Measurements from ENCODE around the gene NR3C2. TPM values are rescaled to one million over a fixed set of nuclear protein-coding genes. Genes with fewer than 3 reads are reported as not detected.

Gene NR3C2
- total RNA-seq, 1 experiment from 2014 or later = 0.16 TPM

DNA sequence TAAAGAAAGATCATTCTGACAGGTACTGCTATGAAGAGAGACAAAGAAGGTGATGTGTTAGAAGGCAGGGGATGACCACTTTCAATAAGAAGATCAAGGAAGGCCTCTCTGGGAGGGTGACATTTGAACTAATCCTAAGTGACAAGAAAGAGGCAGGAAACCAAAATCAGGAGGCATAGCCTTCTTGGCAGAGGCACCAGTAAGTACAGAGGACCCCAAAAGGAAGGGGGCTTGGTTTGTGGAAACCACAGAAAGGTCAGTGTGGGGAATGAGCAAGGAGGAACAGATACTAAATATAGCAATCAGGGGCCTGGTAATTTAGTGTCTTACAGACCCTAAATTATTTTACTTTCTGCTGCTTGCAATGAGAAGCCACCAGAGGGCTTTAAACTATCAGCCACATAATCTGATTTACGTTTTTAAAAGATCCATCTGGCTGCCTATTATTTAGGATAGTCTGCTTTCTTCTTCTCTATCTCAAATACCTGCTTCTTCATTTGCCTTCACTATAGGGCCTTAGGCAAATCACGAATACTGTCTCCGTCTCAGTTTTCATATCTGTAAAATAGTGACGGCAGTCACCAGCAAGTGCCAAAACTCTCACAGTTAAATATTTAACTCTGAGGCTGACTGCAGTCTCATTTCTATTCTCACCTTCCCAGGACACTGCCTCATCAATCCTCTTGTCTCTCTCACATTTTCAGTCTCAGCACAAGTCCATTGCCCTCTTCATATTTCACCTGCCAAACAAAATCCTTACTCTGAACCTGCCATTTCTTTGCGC is 16.7 kb downstream of the NR3C2 start:
- intact Hi-C loops (cut with micrococcal nuclease; ENCODE audit: unreplicated experiment) = no loop called here
- DNase-seq = no peak
- H3K4me3 Mint-ChIP-seq (ENCODE audit: unreplicated experiment) = no peak overlapping the region
- no peaks in the 10 kb centered on the region for H3K9me3 Mint-ChIP-seq (ENCODE audit: unreplicated experiment)
- peaks cover 10% of the 10 kb centered on the region for H3K27me3 Mint-ChIP-seq (ENCODE audit: insufficient read depth, unreplicated experiment)
- TF ChIP-seq, protein P1, sequence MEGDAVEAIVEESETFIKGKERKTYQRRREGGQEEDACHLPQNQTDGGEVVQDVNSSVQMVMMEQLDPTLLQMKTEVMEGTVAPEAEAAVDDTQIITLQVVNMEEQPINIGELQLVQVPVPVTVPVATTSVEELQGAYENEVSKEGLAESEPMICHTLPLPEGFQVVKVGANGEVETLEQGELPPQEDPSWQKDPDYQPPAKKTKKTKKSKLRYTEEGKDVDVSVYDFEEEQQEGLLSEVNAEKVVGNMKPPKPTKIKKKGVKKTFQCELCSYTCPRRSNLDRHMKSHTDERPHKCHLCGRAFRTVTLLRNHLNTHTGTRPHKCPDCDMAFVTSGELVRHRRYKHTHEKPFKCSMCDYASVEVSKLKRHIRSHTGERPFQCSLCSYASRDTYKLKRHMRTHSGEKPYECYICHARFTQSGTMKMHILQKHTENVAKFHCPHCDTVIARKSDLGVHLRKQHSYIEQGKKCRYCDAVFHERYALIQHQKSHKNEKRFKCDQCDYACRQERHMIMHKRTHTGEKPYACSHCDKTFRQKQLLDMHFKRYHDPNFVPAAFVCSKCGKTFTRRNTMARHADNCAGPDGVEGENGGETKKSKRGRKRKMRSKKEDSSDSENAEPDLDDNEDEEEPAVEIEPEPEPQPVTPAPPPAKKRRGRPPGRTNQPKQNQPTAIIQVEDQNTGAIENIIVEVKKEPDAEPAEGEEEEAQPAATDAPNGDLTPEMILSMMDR (IDR thresholded peaks at IDR 0.05; ENCODE audit: insufficient read depth in 1 of 2, low read depth in 1 of 2, low read length in 1 of 2, severe bottlenecking in 1 of 2, unreplicated experiment in 1 of 2) = peak in 1 of 2 experiments; percentile 7
- H3K36me3 ChIP-seq (ENCODE audit: control insufficient read depth, insufficient read depth, low read length) = no peaks in the 10 kb centered on the region
- no peaks in the 10 kb centered on the region for H3K4me1 Mint-ChIP-seq (ENCODE audit: low read depth, unreplicated experiment)
- no peak overlapping the region for H3K4me3 ChIP-seq (ENCODE audit: low read depth, low read length)
- ChIA-PET CTCF (no interaction called here), POLR2A (no interaction called here)
- H3K36me3 Mint-ChIP-seq (ENCODE audit: insufficient read depth, unreplicated experiment) = no peaks in the 10 kb centered on the region
- no peaks in the 10 kb centered on the region for H3K9me3 ChIP-seq
- no TSS peak for BruUV-seq (replicated peaks)
- H3K27me3 ChIP-seq (replicated peaks; ENCODE audit: control insufficient read depth, insufficient read depth, low read length) = no peaks in the 10 kb centered on the region
- H3K27ac Mint-ChIP-seq (ENCODE audit: unreplicated experiment) = no peak overlapping the region
- H3K4me1 ChIP-seq = no peaks in the 10 kb centered on the region

DNA sequence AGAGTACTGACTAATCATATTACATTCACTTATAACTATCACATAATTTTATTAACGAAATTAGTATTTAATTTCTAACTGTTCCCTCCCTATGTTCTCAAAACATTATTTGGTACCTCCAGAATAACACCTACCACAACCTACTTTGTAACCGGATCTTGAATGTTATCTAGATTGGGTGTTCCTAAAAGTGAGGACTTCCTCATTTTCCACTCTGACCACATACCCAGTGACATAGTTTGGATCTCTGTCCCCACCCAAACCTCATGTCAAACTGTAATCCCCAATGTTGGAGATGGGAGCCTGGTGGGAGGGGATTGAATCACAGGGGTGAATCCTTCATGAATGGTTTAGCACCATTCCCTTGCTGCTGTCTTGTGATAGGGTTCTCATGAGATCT is 21.8 kb downstream of the NR3C2 start:
- Histone ChIP-seq H3K4me3 (ENCODE audit: low read depth, low read length) (no peak overlapping the region), H3K4me1 (no peaks in the 10 kb centered on the region), H3K36me3 (ENCODE audit: control insufficient read depth, insufficient read depth, low read length) (no peaks in the 10 kb centered on the region), H3K9me3 (no peaks in the 10 kb centered on the region), H3K27me3 (replicated peaks; ENCODE audit: control insufficient read depth, insufficient read depth, low read length) (no peaks in the 10 kb centered on the region)
- Mint-ChIP-seq H3K27me3 (ENCODE audit: insufficient read depth, unreplicated experiment) (no peaks in the 10 kb centered on the region), H3K9me3 (ENCODE audit: unreplicated experiment) (no peaks in the 10 kb centered on the region), H3K4me1 (ENCODE audit: low read depth, unreplicated experiment) (no peaks in the 10 kb centered on the region), H3K36me3 (ENCODE audit: insufficient read depth, unreplicated experiment) (no peaks in the 10 kb centered on the region), H3K4me3 (ENCODE audit: unreplicated experiment) (no peak overlapping the region), H3K27ac (ENCODE audit: unreplicated experiment) (no peak overlapping the region)
- no peak for DNase-seq
- intact Hi-C loops (cut with micrococcal nuclease; ENCODE audit: unreplicated experiment) = no loop called here
- ChIA-PET POLR2A (no interaction called here), CTCF (no interaction called here)
- TF ChIP-seq, protein P1 (IDR thresholded peaks at IDR 0.05; ENCODE audit: insufficient read depth in 1 of 2, low read depth in 1 of 2, low read length in 1 of 2, severe bottlenecking in 1 of 2, unreplicated experiment in 1 of 2) = no peak
- no TSS peak for BruUV-seq (replicated peaks)

DNA sequence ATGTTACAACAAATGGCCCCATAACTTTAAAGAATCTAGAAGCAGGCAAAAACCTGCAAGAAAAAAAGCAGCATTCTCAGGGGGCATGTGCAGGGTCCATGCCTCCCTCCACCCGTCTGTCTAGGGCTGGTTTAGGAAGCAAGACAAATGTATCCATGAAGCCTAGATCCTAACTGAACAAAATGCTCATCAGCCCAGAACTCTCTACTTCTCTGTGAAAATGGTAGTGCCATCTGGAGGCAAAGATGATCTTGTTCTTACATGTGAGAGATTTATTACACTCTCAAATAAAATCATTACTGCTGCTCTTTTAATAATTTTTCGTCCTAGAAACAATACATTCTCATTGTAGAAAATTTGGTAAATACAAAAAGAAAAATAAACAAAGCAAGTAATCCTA is 26.7 kb downstream of the NR3C2 start:
- ChIA-PET CTCF (no interaction called here), POLR2A (no interaction called here)
- H3K36me3 Mint-ChIP-seq (ENCODE audit: insufficient read depth, unreplicated experiment) = no peaks in the 10 kb centered on the region
- H3K9me3 ChIP-seq = no peaks in the 10 kb centered on the region
- H3K9me3 Mint-ChIP-seq (ENCODE audit: unreplicated experiment) = no peaks in the 10 kb centered on the region
- no peak overlapping the region for H3K4me3 ChIP-seq (ENCODE audit: low read depth, low read length)
- no peak overlapping the region for H3K27ac Mint-ChIP-seq (ENCODE audit: unreplicated experiment)
- H3K4me3 Mint-ChIP-seq (ENCODE audit: unreplicated experiment) = no peak overlapping the region
- BruUV-seq (replicated peaks) = no TSS peak
- TF ChIP-seq, protein P1 (IDR thresholded peaks at IDR 0.05; ENCODE audit: insufficient read depth in 1 of 2, low read depth in 1 of 2, low read length in 1 of 2, severe bottlenecking in 1 of 2, unreplicated experiment in 1 of 2) = no peak
- H3K36me3 ChIP-seq (ENCODE audit: control insufficient read depth, insufficient read depth, low read length) = no peaks in the 10 kb centered on the region
- no peaks in the 10 kb centered on the region for H3K4me1 ChIP-seq
- H3K27me3 Mint-ChIP-seq (ENCODE audit: insufficient read depth, unreplicated experiment) = peaks cover 5% of the 10 kb centered on the region
- H3K27me3 ChIP-seq (replicated peaks; ENCODE audit: control insufficient read depth, insufficient read depth, low read length) = no peaks in the 10 kb centered on the region
- intact Hi-C loops (cut with micrococcal nuclease; ENCODE audit: unreplicated experiment) = loop anchor here (1.0 to 10.0 kb wide), 2 partner anchors 131 to 491 kb away; no protein-coding TSS in a partner anchor
- no peaks in the 10 kb centered on the region for H3K4me1 Mint-ChIP-seq (ENCODE audit: low read depth, unreplicated experiment)
- DNase-seq = no peak
